Measurements from ENCODE around the gene MCAT. TPM values are rescaled to one million over a fixed set of nuclear protein-coding genes. Genes with fewer than 3 reads are reported as not detected.

The MCAT gene
- total RNA-seq, 2 donors from 2014 or later: 6.7 to 9.7 TPM

- Mint-ChIP-seq H3K36me3 (ENCODE audit: insufficient read depth in 2 of 2) (peaks cover 2 to 6% of the 10 kb centered on the region in 2 donors), H3K27ac (no peak overlapping the region), H3K27me3 (ENCODE audit: low read depth) (no peaks in the 10 kb centered on the region), H3K4me3 (no peak overlapping the region), H3K9me3 (no peaks in the 10 kb centered on the region), H3K4me1 (ENCODE audit: low read depth) (no peaks in the 10 kb centered on the region)
- DNase-seq (no peak), ATAC-seq (replicated peaks in 1 of 2) (no peak)
Observed at GRCh38 chr22:43168471-43169309, 25.5 kb upstream of the MCAT start.

GRCh38 chr22:43167001-43167589 lies 23.9 kb upstream of the MCAT start:
- peak overlapping the region; percentile 57 for H3K27ac Mint-ChIP-seq
- no peak for ATAC-seq (replicated peaks in 1 of 2)
- no peak overlapping the region for H3K4me3 Mint-ChIP-seq
- H3K9me3 Mint-ChIP-seq: no peaks in the 10 kb centered on the region
- H3K36me3 Mint-ChIP-seq (ENCODE audit: insufficient read depth in 2 of 2): peaks cover 2% of the 10 kb centered on the region in 2 donors
- H3K27me3 Mint-ChIP-seq (ENCODE audit: low read depth): no peaks in the 10 kb centered on the region
- H3K4me1 Mint-ChIP-seq (ENCODE audit: low read depth): no peaks in the 10 kb centered on the region
- no peak for DNase-seq

DNA sequence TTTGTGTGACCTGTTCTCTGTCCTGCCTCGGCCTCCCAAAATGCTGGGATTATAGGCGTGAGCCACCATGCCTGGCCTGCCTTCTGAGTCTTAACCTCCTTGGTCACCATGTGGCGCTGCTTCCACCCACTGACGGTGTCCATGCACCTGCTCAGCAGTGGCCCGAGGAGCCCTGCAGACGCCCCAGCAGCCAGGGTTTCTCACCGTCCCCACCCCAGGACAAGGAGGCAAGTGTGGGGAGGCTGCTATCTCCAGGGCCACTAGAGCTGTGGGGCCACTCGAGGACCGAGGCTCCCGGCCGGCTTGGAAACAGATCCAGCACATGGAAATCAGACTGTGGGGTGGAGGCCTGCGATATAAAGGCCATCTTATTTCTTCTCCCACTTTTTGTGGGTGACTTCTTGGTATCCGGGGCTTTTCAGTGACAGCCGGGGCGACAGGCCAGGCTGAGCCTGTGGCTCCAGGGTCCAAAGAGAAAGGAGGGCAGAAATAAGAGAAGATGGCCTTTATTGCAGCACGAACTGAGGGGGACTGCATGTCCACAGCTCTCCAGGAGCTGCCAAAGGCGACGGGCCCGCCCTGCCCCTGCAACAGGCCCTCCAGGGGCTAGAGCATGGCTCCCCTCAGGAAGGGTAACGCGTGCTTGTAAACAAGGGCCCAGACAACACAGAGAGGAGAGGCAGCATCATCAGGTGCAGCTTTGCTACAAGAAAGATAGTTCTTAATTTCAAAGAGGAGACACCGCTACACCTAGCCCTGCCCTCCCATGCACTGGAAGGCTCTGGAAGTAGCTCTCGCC lies 23.1 kb upstream of the MCAT start:
- Mint-ChIP-seq H3K4me1 (ENCODE audit: low read depth) (no peaks in the 10 kb centered on the region), H3K27ac (no peak overlapping the region), H3K36me3 (ENCODE audit: insufficient read depth in 2 of 2) (peaks cover 2% of the 10 kb centered on the region in 2 donors), H3K4me3 (no peak overlapping the region), H3K9me3 (no peaks in the 10 kb centered on the region), H3K27me3 (ENCODE audit: low read depth) (no peaks in the 10 kb centered on the region)
- no peak for DNase-seq
- ATAC-seq (replicated peaks in 1 of 2): no peak

DNA sequence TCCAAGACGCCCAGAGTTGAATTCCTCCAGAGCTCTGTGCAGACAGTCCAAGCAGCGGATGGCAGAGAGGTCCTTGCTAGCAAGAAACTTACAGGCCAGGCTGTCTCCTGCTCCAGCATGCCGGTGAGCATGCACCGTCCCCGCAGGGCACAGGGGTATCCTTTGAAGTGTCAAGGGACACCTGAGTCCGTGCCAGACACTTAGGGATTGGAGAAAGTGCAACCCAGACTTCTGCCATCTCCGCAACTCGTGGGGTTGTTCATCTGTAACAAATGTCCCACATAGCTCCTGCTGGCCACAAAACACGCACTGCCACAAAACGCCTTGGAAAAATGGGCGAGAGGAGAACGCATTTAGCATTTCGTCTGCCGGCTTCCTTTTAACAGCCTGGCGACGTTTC lies 21.4 kb upstream of the MCAT start:
- DNase-seq (no peak), ATAC-seq (replicated peaks in 1 of 2) (no peak)
- H3K27me3 Mint-ChIP-seq (ENCODE audit: low read depth): no peaks in the 10 kb centered on the region
- H3K27ac Mint-ChIP-seq: no peak overlapping the region
- H3K4me3 Mint-ChIP-seq: no peak overlapping the region
- H3K9me3 Mint-ChIP-seq: no peaks in the 10 kb centered on the region
- H3K36me3 Mint-ChIP-seq (ENCODE audit: insufficient read depth in 2 of 2): peaks cover 0 to 4% of the 10 kb centered on the region in 2 donors
- H3K4me1 Mint-ChIP-seq (ENCODE audit: low read depth): no peaks in the 10 kb centered on the region

- no peak for ATAC-seq (replicated peaks in 1 of 2)
- no peak overlapping the region for H3K4me3 Mint-ChIP-seq
- H3K4me1 Mint-ChIP-seq (ENCODE audit: low read depth): no peaks in the 10 kb centered on the region
- H3K9me3 Mint-ChIP-seq: no peaks in the 10 kb centered on the region
- no peak overlapping the region for H3K27ac Mint-ChIP-seq
- peaks cover 0 to 4% of the 10 kb centered on the region in 2 donors for H3K36me3 Mint-ChIP-seq (ENCODE audit: insufficient read depth in 2 of 2)
- DNase-seq: no peak
- H3K27me3 Mint-ChIP-seq (ENCODE audit: low read depth): no peaks in the 10 kb centered on the region
Observed at GRCh38 chr22:43163241-43163795, 20.1 kb upstream of the MCAT start.

DNA sequence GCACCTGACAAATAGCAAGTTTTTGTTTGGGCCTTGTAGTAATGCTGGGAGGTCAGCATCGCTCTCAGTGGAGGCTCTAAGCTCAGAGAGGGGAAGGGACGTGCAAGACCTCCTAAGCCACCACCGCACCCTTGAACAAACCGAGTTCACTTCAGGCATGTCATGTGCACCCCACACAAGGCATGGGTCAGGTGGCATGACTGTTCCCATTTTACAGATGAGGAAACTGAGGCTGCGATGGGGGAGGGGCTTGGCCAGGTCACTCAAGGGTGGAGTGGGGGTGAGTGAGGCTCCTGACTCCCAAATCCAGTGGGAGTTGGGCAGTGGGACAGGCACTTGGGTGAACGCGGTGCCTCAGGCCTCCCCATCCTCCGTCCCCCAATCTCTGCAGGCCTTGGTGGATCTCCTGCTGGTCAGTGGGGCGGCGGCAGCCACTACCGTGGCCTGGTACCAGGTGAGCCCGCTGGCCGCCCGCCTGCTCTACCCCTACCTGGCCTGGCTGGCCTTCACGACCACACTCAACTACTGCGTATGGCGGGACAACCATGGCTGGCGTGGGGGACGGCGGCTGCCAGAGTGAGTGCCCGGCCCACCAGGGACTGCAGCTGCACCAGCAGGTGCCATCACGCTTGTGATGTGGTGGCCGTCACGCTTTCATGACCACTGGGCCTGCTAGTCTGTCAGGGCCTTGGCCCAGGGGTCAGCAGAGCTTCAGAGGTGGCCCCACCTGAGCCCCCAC lies 19.4 kb upstream of the MCAT start:
- Mint-ChIP-seq H3K9me3 (no peaks in the 10 kb centered on the region), H3K27me3 (ENCODE audit: low read depth) (no peaks in the 10 kb centered on the region), H3K4me1 (ENCODE audit: low read depth) (no peaks in the 10 kb centered on the region), H3K36me3 (ENCODE audit: insufficient read depth in 2 of 2) (peaks cover 0 to 2% of the 10 kb centered on the region in 2 donors), H3K27ac (no peak overlapping the region), H3K4me3 (no peak overlapping the region)
- no peak for ATAC-seq (replicated peaks in 1 of 2)
- DNase-seq: no peak

GRCh38 chr22:43160497-43161126 lies 17.4 kb upstream of the MCAT start:
- Mint-ChIP-seq H3K36me3 (ENCODE audit: insufficient read depth in 2 of 2) (peaks cover 0 to 2% of the 10 kb centered on the region in 2 donors), H3K4me3 (no peak overlapping the region), H3K4me1 (ENCODE audit: low read depth) (no peaks in the 10 kb centered on the region), H3K27ac (no peak overlapping the region), H3K9me3 (no peaks in the 10 kb centered on the region), H3K27me3 (ENCODE audit: low read depth) (no peaks in the 10 kb centered on the region)
- ATAC-seq (replicated peaks in 1 of 2): no peak
- no peak for DNase-seq

- no peaks in the 10 kb centered on the region for H3K4me1 Mint-ChIP-seq (ENCODE audit: low read depth)
- ATAC-seq (replicated peaks in 1 of 2) (no peak), DNase-seq (no peak)
- no peak overlapping the region for H3K4me3 Mint-ChIP-seq
- H3K36me3 Mint-ChIP-seq (ENCODE audit: insufficient read depth in 2 of 2): peaks cover 0 to 2% of the 10 kb centered on the region in 2 donors
- H3K27ac Mint-ChIP-seq: no peak overlapping the region
- H3K9me3 Mint-ChIP-seq: no peaks in the 10 kb centered on the region
- no peaks in the 10 kb centered on the region for H3K27me3 Mint-ChIP-seq (ENCODE audit: low read depth)
Observed at GRCh38 chr22:43159484-43160178, 16.4 kb upstream of the MCAT start.

DNA sequence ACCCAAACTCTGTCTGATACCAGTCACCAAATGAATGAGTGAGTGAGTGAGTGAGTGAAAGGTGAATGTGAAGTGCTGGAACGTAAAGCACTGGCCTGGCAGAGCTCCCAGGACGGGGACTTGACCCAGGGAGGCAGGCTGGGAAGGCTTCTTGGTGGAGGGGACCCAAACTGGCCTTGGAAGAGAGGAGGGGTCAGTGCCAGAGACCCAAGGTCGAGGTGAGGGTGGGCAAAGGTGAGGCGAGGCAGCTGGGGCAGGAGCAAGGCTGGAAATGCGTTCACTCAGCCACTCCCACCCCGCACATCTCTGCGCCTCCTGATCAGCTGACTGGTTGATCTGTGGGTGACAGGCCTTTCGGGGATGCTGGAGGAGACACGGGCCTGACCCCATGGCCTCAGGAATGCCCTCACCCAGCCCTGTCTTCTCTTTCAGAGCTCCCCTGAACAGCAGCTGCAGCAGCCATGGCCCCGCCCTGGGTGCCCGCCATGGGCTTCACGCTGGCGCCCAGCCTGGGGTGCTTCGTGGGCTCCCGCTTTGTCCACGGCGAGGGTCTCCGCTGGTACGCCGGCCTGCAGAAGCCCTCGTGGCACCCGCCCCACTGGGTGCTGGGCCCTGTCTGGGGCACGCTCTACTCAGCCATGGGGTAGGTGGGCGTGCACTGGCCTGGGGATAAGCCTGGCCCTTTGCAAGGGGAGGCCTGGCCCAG lies 15.7 kb upstream of the MCAT start:
- Mint-ChIP-seq H3K4me1 (ENCODE audit: low read depth) (no peaks in the 10 kb centered on the region), H3K4me3 (no peak overlapping the region), H3K9me3 (no peaks in the 10 kb centered on the region), H3K36me3 (ENCODE audit: insufficient read depth in 2 of 2) (peaks cover 0 to 2% of the 10 kb centered on the region in 2 donors), H3K27ac (no peak overlapping the region), H3K27me3 (ENCODE audit: low read depth) (no peaks in the 10 kb centered on the region)
- DNase-seq (no peak), ATAC-seq (replicated peaks in 1 of 2) (no peak)

- no peak for ATAC-seq (replicated peaks in 1 of 2)
- no peak overlapping the region for H3K4me3 Mint-ChIP-seq
- H3K27me3 Mint-ChIP-seq (ENCODE audit: low read depth): no peaks in the 10 kb centered on the region
- peaks cover under 1 to 2% of the 10 kb centered on the region in 2 donors for H3K36me3 Mint-ChIP-seq (ENCODE audit: insufficient read depth in 2 of 2)
- H3K27ac Mint-ChIP-seq: peak overlapping the region; percentile 22
- no peaks in the 10 kb centered on the region for H3K9me3 Mint-ChIP-seq
- DNase-seq: no peak
- peaks cover 7% of the 10 kb centered on the region for H3K4me1 Mint-ChIP-seq (ENCODE audit: low read depth)
Observed at GRCh38 chr22:43157874-43158546, 14.8 kb upstream of the MCAT start.

GRCh38 chr22:43156413-43156812 lies 13.2 kb upstream of the MCAT start:
- H3K27me3 Mint-ChIP-seq (ENCODE audit: low read depth): no peaks in the 10 kb centered on the region
- H3K9me3 Mint-ChIP-seq: no peaks in the 10 kb centered on the region
- ATAC-seq (replicated peaks in 1 of 2): no peak
- no peak overlapping the region for H3K4me3 Mint-ChIP-seq
- H3K4me1 Mint-ChIP-seq (ENCODE audit: low read depth): peaks cover 13% of the 10 kb centered on the region
- no peak for DNase-seq
- peaks cover 1 to 2% of the 10 kb centered on the region in 2 donors for H3K36me3 Mint-ChIP-seq (ENCODE audit: insufficient read depth in 2 of 2)
- H3K27ac Mint-ChIP-seq: no peak overlapping the region

Measured in activated T-cell treated with anti-CD3 and anti-CD28 coated beads, Interleukin-2, amount 50 U/mL, for 72 hours (primary cell).